Spleen (tissue), 7 donors: Measurements from ENCODE around the gene ECM2.

Source experiments
- CTCF ChIP-seq, 11 experiments: fragments of 200-600 bp in 7 of 11; fragments of 450-650 bp in 4 of 11; sonication (generic) in 4 of 11; IDR thresholded peaks in 8 of 11; conservative IDR thresholded peaks in 3 of 11; 1 replicate in 7 of 11; 2 replicates in 4 of 11; pipeline versions ENCODE4 v1.4.0 to v1.8.0; 2016 to 2021; ENCODE audit warnings: antibody characterized with exemption in 11 of 11, inconsistent platforms in 4 of 11, mild to moderate bottlenecking in 1 of 11
- POLR2A ChIP-seq, 3 donors: fragments of 450-650 bp; IDR thresholded peaks; one replicate each; pipeline ENCODE4 v1.5.1; 2017; ENCODE audit warnings: antibody characterized with exemption in 3 of 3, mild to moderate bottlenecking in 1 of 3
- POLR2AphosphoS5 ChIP-seq, 3 donors: sonication (generic); formaldehyde crosslinking; IDR thresholded peaks; one replicate each; pipeline ENCODE4 v1.5.1; 2017; ENCODE audit warnings: antibody characterized with exemption in 3 of 3
- donor health status: DM: no; HTN: no; CAD: no; lungs with moderate emphysema.
- donor health status: DM: no; HTN: no; CAD: no.
- donor health status: DM: no; HTN: no; CAD: no.

GRCh38 chr9:92482329-92482728, 53.5 kb downstream of the ECM2 start, which contains the start of gene ASPN:
- no peak for TF ChIP-seq CTCF (IDR thresholded peaks at IDR 0.05 in 8 of 11, conservative IDR thresholded peaks at IDR 0.05 in 3 of 11)
- no peak for TF ChIP-seq POLR2A (IDR thresholded peaks at IDR 0.05)
- TF ChIP-seq POLR2AphosphoS5 (IDR thresholded peaks at IDR 0.05) = no peak
